ENCODE data around the gene LNP1. TPM values are rescaled to one million over a fixed set of nuclear protein-coding genes. Genes with fewer than 3 reads are reported as not detected.

The LNP1 gene
- total RNA-seq, 1 experiment from 2014 or later, result 1.2 TPM

DNA sequence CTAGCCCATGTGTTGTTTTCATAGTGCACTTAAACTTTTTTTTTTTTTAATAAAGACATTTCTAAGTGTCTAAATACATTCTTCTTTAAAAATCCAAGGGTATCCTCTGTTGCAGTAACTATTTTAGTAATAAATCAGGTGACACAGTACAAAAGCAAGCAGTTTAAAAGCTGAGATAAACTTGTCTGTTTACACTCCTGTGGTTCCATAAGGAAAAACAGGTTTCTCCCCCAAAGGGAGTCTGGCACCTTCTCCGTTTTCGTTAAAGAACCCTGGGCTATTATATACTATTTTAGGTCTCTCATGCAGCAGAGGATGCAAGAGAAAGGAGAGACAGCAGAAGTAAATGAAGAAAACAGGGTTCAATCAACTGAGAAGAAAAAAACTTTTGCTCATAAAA, 47.9 kb downstream of the LNP1 start:
- Mint-ChIP-seq H3K9me3 (ENCODE audit: unreplicated experiment) (no peaks in the 10 kb centered on the region), H3K4me3 (ENCODE audit: unreplicated experiment) (no peak overlapping the region), H3K4me1 (ENCODE audit: insufficient read depth, unreplicated experiment) (no peaks in the 10 kb centered on the region), H3K27me3 (ENCODE audit: insufficient read depth, unreplicated experiment) (no peaks in the 10 kb centered on the region), H3K36me3 (ENCODE audit: insufficient read depth, unreplicated experiment) (peaks cover 6% of the 10 kb centered on the region), H3K27ac (ENCODE audit: low read depth, unreplicated experiment) (no peak overlapping the region)
- intact Hi-C loops (cut with micrococcal nuclease), result no loop called here
- ChIA-PET POLR2A (interaction anchor here (0.6 to 1.2 kb wide), 3 partner anchors 8 to 49 kb away, joined by 3 to 7 read pairs (median 3); partner anchors contain the start of genes LNP1 and TOMM70), CTCF (interaction anchor here (0.6 to 3.2 kb wide), 5 partner anchors 12 to 142 kb away, joined by 3 to 12 read pairs (median 3); no protein-coding TSS in a partner anchor)
- TF ChIP-seq, protein P1, sequence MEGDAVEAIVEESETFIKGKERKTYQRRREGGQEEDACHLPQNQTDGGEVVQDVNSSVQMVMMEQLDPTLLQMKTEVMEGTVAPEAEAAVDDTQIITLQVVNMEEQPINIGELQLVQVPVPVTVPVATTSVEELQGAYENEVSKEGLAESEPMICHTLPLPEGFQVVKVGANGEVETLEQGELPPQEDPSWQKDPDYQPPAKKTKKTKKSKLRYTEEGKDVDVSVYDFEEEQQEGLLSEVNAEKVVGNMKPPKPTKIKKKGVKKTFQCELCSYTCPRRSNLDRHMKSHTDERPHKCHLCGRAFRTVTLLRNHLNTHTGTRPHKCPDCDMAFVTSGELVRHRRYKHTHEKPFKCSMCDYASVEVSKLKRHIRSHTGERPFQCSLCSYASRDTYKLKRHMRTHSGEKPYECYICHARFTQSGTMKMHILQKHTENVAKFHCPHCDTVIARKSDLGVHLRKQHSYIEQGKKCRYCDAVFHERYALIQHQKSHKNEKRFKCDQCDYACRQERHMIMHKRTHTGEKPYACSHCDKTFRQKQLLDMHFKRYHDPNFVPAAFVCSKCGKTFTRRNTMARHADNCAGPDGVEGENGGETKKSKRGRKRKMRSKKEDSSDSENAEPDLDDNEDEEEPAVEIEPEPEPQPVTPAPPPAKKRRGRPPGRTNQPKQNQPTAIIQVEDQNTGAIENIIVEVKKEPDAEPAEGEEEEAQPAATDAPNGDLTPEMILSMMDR (IDR thresholded peaks at IDR 0.05; ENCODE audit: unreplicated experiment), result no peak
- BruUV-seq (replicated peaks), result no TSS peak
- DNase-seq (ENCODE audit: unreplicated experiment), result no peak

DNA sequence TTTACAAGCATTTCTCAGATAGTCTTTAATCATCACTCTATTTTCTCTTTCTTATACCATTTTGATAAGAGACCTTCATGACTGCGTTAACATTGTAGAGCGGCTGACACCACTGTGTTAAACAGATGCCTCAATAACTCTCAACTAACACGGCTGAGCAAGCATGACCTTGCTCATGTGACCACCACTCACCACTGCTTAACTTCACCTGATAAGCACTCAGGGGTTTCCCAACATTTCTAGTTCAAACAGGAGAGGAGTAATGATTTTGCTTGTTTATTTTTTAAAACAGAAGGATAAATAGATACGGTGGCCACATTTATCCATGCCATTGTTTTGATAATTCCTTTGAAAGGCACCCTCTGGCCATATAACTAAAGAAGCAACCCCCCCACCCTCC, 53.3 kb downstream of the LNP1 start:
- ChIA-PET CTCF (interaction anchor here (0.6 kb wide), 2 partner anchors 12 to 469 kb away, joined by 3 read pairs; no protein-coding TSS in a partner anchor), POLR2A (no interaction called here)
- no TSS peak for BruUV-seq (replicated peaks)
- DNase-seq (ENCODE audit: unreplicated experiment), result no peak
- H3K9me3 Mint-ChIP-seq (ENCODE audit: unreplicated experiment), result no peaks in the 10 kb centered on the region
- H3K4me1 Mint-ChIP-seq (ENCODE audit: insufficient read depth, unreplicated experiment), result no peaks in the 10 kb centered on the region
- no peak overlapping the region for H3K4me3 Mint-ChIP-seq (ENCODE audit: unreplicated experiment)
- no peaks in the 10 kb centered on the region for H3K27me3 Mint-ChIP-seq (ENCODE audit: insufficient read depth, unreplicated experiment)
- H3K27ac Mint-ChIP-seq (ENCODE audit: low read depth, unreplicated experiment), result no peak overlapping the region
- TF ChIP-seq, protein P1 (IDR thresholded peaks at IDR 0.05; ENCODE audit: unreplicated experiment), result no peak
- intact Hi-C loops (cut with micrococcal nuclease), result no loop called here
- H3K36me3 Mint-ChIP-seq (ENCODE audit: insufficient read depth, unreplicated experiment), result no peaks in the 10 kb centered on the region

DNA sequence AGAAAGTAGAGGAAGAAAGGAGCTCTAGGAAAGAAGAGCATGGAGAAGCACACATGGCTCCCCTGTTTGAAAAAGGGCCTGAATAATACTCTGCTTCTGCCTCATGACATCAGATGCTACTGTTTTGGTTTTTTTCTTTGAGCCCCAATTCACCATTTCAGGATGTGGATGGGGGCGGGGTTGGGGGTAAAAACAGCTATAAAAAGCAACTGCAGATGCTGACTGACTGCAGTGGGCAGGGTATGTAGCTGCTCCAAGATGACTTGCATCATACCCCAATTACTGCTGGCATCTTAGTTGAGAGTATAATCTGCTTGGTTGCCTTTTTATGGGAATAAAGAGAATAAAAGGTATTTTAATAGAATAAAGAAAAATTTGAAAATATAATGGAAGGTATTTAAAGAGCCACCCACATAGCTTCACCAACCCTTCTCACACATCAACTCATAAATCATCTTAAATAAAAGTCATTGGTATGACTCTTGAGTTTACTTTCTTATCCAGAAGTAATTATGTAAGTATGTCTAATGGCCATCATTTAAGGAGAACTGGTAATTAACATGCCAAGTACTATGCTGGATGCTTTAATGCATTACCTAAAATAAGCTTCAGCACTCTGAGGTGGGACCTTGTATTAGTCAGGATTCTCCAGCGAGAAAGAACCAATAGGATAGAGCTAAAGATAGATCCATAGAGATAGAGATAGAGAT, 54.7 kb downstream of the LNP1 start:
- CTCF ChIA-PET, result interaction anchor here (0.5 to 14.6 kb wide), 5 partner anchors 10 to 952 kb away, joined by 3 to 405 read pairs (median 3); no protein-coding TSS in a partner anchor
- TF ChIP-seq, protein P1 (IDR thresholded peaks at IDR 0.05; ENCODE audit: unreplicated experiment), result no peak
- BruUV-seq (replicated peaks), result no TSS peak
- H3K4me1 Mint-ChIP-seq (ENCODE audit: insufficient read depth, unreplicated experiment), result no peaks in the 10 kb centered on the region
- H3K36me3 Mint-ChIP-seq (ENCODE audit: insufficient read depth, unreplicated experiment), result no peaks in the 10 kb centered on the region
- POLR2A ChIA-PET, result interaction anchor here (0.8 to 1.2 kb wide), 3 partner anchors 36 to 254 kb away, joined by 3 to 4 read pairs (median 3); partner anchors contain the start of gene TMEM45A
- H3K4me3 Mint-ChIP-seq (ENCODE audit: unreplicated experiment), result no peak overlapping the region
- H3K27me3 Mint-ChIP-seq (ENCODE audit: insufficient read depth, unreplicated experiment), result no peaks in the 10 kb centered on the region
- no peaks in the 10 kb centered on the region for H3K9me3 Mint-ChIP-seq (ENCODE audit: unreplicated experiment)
- DNase-seq (ENCODE audit: unreplicated experiment), result no peak
- no peak overlapping the region for H3K27ac Mint-ChIP-seq (ENCODE audit: low read depth, unreplicated experiment)
- intact Hi-C loops (cut with micrococcal nuclease), result no loop called here

DNA sequence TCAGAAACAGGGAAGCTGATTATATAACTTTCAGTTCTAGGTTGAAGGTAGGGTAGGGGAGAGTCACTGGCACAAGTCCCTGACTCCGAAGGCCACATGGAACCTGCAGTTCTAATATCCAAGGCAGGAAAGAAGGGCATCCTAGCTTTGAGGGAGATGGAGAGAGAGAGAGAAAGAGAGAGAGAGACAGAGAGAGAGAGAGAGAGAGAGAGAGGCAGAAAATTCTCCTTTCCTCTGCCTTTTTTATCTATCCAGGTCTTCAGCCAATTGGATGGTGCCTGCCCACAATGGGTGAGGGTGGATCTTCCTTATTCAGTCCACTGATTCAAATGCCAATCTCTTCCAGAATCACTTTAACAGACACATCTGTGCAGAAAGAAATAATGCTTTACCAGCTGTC, 55.4 kb downstream of the LNP1 start:
- H3K4me1 Mint-ChIP-seq (ENCODE audit: insufficient read depth, unreplicated experiment), result no peaks in the 10 kb centered on the region
- CTCF ChIA-PET, result interaction anchor here (0.5 to 14.6 kb wide), 5 partner anchors 9 to 951 kb away, joined by 3 to 405 read pairs (median 3); no protein-coding TSS in a partner anchor
- POLR2A ChIA-PET, result interaction anchor here (0.8 to 1.2 kb wide), 2 partner anchors 36 to 253 kb away, joined by 3 to 4 read pairs; partner anchors contain the start of gene TMEM45A
- H3K36me3 Mint-ChIP-seq (ENCODE audit: insufficient read depth, unreplicated experiment), result no peaks in the 10 kb centered on the region
- intact Hi-C loops (cut with micrococcal nuclease), result no loop called here
- no peak for DNase-seq (ENCODE audit: unreplicated experiment)
- no peaks in the 10 kb centered on the region for H3K27me3 Mint-ChIP-seq (ENCODE audit: insufficient read depth, unreplicated experiment)
- no peak overlapping the region for H3K27ac Mint-ChIP-seq (ENCODE audit: low read depth, unreplicated experiment)
- H3K4me3 Mint-ChIP-seq (ENCODE audit: unreplicated experiment), result no peak overlapping the region
- TF ChIP-seq, protein P1 (IDR thresholded peaks at IDR 0.05; ENCODE audit: unreplicated experiment), result no peak
- no peaks in the 10 kb centered on the region for H3K9me3 Mint-ChIP-seq (ENCODE audit: unreplicated experiment)
- BruUV-seq (replicated peaks), result no TSS peak
